Nephron (organoid): ENCODE measurements around the gene HLX.

Experiments used
- H3K27ac Mint-ChIP-seq, 3 experiments: 2 replicates each; pipeline ENCODE4 v1.8.0; 2020; ENCODE audit warnings: mixed read lengths in 3 of 3, mild to moderate bottlenecking in 2 of 3, moderate library complexity in 1 of 3
- H3K27me3 Mint-ChIP-seq: 2 replicates; pipeline ENCODE4 v1.8.0; 2021; ENCODE audit warnings: low read depth, mild to moderate bottlenecking, moderate library complexity, mixed read lengths
- H3K36me3 Mint-ChIP-seq: 2 replicates; pipeline ENCODE4 v1.8.0; 2020; ENCODE audit warnings: low read depth, mixed read lengths
- H3K4me1 Mint-ChIP-seq: 2 replicates; pipeline ENCODE4 v1.8.0; 2020; ENCODE audit warnings: mixed read lengths
- H3K4me3 Mint-ChIP-seq, 3 experiments: 2 replicates each; pipeline ENCODE4 v1.8.0; 2020; ENCODE audit warnings: mild to moderate bottlenecking in 3 of 3, mixed read lengths in 3 of 3, moderate library complexity in 2 of 3
- H3K9me3 Mint-ChIP-seq: 2 replicates; pipeline ENCODE4 v1.8.0; 2020; ENCODE audit warnings: mixed read lengths
- CTCF ChIP-seq, 3 experiments: fragments of 200-600 bp; sonication (generic); IDR thresholded peaks; one replicate each; pipeline ENCODE4 v1.5.0; 2021; ENCODE audit warnings: antibody characterized with exemption in 3 of 3; ENCODE audit not compliant: unreplicated experiment in 3 of 3

Gene HLX

GRCh38 chr1:220928320-220928719 lies 49.1 kb downstream of the HLX start:
- Mint-ChIP-seq H3K9me3 (no peaks in the 10 kb centered on the region), H3K36me3 (no peaks in the 10 kb centered on the region), H3K4me1 (peaks cover 5% of the 10 kb centered on the region), H3K27ac (no peak overlapping the region), H3K27me3 (peaks cover 6% of the 10 kb centered on the region), H3K4me3 (no peak overlapping the region)
- no peak for TF ChIP-seq CTCF (IDR thresholded peaks at IDR 0.05; ENCODE audit: unreplicated experiment in 3 of 3)

GRCh38 chr1:220928725-220929300 lies 49.6 kb downstream of the HLX start:
- H3K27me3 Mint-ChIP-seq = peaks cover 6% of the 10 kb centered on the region
- no peak overlapping the region for H3K27ac Mint-ChIP-seq
- peaks cover 5% of the 10 kb centered on the region for H3K4me1 Mint-ChIP-seq
- no peaks in the 10 kb centered on the region for H3K9me3 Mint-ChIP-seq
- no peak for TF ChIP-seq CTCF (IDR thresholded peaks at IDR 0.05; ENCODE audit: unreplicated experiment in 3 of 3)
- H3K4me3 Mint-ChIP-seq = no peak overlapping the region
- H3K36me3 Mint-ChIP-seq = no peaks in the 10 kb centered on the region

GRCh38 chr1:220929304-220929703 lies 50.1 kb downstream of the HLX start:
- H3K4me3 Mint-ChIP-seq = no peak overlapping the region
- no peaks in the 10 kb centered on the region for H3K36me3 Mint-ChIP-seq
- TF ChIP-seq CTCF (IDR thresholded peaks at IDR 0.05; ENCODE audit: unreplicated experiment in 3 of 3) = no peak
- no peaks in the 10 kb centered on the region for H3K9me3 Mint-ChIP-seq
- H3K4me1 Mint-ChIP-seq = peaks cover 5% of the 10 kb centered on the region
- peaks cover 6% of the 10 kb centered on the region for H3K27me3 Mint-ChIP-seq
- H3K27ac Mint-ChIP-seq = no peak overlapping the region
